Measurements from ENCODE around the gene ELL2.

ELL2 gene

DNA sequence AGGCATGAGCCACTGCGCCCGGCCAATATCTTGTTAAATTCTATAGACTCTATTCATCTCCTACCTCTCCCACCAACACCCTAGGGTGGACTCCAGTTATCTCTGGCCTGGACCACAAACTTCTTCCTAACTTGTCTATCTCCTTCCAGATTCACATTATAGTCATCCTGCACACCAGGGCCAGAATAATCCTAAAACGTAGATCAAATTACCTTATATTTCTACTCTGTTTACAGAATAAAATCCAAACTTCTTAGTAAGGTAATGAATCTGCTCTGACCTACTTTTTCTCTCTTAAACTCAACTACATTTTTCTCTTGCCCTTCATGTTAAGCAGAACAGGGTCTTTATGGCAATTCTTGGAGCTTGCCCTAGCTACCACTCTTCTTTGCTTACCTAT lies 6.9 kb downstream of the ELL2 start:
- DNase-seq: no peak

DNA sequence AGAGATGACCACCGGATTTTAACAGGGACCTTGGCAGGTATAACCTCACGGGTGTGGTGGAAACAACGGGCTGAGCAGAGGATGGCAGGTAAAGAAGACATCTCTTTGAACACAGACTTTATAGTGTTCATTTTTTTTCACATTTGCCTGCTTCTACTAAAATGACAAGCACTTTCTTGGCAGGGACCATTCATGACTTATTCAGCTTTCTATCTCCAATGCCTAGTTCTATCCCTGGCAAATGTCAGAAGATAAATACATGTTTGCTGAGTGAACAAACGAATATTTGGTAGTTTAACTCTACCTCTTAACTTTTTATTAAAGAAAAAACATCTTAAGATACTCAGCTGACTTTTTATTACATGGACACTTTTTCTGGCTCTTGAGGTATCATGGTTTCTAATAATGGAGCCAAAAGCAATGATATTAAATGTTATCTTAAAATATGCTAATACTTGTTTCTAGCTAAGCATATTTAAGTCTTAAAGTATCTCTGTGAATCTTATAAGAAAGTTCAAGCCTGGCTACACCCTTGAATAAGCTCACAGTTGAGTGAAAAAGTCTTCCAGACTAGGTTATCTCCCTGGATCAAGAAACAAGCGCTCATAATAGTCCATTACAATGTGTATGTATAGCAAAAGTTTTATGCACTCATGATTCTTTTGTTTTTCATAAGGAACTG lies 8.5 kb downstream of the ELL2 start:
- DNase-seq: no peak

DNA sequence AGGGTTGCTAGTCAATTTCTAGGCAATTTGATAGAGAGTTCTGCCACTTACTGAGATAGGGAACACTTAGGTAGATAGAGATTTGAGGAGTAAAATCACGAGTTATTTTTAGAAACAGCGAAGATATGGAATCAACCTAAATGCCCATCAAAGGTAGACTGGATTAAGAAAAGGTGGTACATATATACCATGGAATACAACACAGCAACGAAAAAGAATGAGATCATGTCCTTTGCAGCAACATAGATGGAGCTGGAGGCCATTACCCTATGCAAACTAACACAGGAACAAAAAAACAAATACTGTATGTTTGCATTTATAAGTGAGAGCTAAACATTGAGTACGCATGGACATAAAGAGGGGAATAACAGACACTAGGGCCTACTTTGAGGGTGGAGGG lies 9.7 kb downstream of the ELL2 start:
- no peak for DNase-seq

DNA sequence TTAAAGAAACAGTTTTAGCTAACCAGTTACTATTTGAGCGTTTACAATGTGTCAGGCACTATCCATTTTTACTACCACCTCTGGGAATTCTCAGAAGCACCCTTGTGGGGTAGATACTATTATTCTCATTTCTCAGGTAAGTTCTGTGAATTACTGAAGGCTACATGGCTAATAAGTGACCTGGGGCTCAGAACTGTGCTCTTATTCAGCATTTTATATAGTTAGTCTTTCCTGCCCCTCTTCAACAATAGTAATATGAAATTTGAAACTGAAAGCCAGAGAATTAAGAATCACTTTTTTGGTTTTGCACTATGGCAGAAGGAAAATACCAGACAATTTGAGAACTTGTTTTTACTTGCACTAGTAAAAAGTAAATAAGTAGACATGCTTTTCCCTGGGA lies 11.8 kb downstream of the ELL2 start:
- no peak for DNase-seq

DNA sequence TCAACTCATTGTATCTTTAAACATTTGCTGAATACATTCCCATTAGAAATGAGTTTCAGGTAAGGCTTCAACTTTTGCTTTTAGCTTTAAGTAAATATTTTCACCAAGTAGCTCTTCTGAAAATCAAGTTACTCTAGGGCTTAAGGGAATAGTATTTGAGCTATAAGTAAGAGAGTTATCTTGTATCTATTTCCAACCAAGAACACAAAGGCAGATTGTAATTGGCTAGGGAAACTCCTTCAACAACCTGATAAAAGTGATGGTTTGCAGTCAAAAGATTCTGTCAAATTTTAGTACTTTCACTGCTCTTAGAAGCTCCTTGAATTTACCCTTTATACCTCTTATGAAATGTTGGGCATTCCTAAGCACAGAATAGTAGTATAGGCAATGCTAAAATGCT lies 13.0 kb downstream of the ELL2 start:
- no peak for DNase-seq

DNA sequence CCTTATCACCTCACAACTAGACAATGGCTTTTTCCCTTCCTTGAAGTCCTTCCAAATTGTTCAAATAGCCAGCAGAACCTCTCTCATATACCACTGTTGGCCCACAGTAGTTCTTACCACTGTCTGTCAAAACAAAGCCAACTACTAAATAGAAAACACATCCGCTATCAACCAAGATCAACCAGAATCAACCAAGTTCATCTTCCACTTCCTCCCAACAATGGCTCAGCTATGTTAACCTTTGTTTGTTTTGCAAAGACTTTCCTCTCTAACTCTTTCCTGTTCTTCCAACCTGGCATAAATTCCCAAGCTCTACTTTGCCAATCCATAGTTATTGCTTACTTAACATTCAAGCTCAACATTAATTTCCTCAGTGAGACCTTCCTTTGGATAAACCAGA lies 15.2 kb downstream of the ELL2 start:
- DNase-seq: no peak

DNA sequence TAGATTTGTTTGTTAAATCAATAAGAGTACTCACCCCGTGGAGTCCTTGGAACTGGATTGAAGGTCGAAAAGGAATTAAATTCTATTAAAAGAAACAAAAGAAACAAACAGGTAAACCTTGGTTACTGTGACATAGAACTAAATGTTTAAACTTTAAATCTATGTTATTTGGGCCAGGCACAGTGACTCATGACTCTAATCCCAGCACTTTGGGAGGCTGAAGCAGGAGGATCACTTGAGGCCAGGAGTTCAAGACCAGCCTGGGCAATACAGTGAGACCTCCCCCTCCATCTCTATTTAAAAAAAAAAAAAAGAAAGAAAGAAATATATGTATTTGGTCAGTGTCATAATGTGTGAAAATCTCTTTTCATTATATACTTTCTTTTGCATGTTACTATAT lies 18.7 kb downstream of the ELL2 start:
- no peak for DNase-seq

DNA sequence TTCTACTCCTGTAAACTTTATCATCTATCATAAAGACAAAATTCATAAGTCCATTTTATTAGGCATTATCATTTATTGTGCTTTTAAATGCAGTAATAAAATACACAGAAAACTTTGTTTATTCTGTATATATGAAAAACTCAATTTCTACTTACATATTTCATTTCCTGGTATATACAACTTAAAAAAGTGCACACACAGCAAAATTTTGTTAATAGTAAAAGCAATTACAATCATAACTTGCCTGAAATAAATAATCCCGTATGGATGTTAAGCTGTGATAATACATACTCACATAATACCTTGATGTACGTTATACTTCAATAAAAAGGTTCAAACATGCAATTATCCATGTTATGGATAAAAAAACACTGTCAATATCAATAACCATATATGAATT lies 19.2 kb downstream of the ELL2 start:
- no peak for DNase-seq

DNA sequence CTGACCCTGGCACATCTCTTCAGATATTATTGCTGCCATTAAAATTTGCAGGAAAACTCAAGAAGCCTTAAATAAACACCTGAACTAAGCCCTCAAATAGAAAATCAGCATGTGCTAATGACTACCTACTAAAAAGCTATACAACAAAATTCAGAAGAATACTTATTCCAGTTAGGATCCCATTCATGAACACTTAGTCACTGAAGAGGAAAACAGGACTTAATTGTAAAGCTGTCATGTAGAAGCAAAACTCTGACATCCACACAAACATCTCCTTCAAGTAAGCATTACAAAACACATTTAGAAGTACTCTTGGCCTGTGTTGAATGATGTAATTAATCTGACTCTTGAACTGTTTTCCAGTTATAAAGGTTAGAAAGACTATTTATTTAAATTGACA lies 19.9 kb downstream of the ELL2 start:
- DNase-seq: no peak

DNA sequence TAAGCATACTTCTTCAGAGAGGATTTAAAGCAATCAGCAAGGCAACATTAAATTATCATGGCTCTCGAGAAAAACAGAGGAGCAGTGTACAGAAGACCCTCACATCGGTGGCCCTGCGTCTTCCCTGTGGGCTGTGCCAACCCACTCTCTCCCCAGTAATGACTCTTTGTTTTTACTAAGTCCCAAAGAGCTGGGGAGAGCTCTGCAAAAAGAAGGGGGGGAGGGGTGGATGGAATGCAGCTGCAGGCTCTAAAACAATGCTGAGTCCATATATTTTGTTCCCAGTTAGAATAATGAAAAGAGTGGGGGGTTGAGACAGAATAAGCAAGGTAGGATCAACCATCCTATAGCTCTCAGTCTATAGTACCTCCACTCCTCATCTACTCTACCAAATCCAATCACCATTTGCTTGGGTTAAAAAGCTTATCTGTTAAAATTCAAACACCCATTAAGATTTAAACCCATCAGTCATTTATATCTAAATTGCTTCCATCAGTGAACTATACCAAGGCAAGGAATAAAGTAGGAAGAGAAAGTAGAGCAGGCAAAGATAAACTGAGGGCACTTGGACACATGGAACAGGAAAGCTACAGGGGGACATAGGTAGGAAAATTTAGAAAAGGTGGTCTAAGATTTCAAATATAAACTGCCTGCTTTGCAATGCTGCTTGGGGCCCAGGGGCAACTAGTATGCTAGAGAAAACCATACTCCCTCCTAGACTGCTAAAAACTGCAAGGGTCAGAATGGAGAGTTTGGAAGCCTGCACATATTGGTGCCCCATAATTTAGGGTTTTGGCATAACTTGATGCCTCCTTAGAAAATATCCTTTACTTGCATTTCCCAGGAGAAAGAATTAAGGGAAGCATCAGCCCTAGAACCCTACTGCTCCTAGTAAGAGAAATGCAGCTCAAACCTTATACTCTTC lies 20.6 kb downstream of the ELL2 start:
- no peak for DNase-seq

DNA sequence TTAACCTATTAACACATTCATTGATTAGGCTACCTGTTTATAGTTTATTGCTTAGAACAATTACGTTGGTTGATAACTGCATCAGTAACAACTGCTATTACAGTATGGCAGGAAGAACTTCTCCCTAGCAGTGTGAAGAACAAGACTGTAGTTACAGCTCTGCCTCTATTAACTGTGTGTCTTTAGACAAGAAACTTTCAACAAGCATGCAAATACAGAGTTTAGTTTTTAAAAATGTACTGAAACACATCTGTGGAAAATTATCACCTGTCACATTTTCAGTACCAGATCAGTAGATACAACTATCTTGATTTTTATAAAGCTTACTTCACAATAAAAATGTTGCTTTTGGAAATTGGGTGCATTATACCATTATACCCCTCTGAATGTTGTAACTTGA lies 22.2 kb downstream of the ELL2 start:
- DNase-seq: no peak

DNA sequence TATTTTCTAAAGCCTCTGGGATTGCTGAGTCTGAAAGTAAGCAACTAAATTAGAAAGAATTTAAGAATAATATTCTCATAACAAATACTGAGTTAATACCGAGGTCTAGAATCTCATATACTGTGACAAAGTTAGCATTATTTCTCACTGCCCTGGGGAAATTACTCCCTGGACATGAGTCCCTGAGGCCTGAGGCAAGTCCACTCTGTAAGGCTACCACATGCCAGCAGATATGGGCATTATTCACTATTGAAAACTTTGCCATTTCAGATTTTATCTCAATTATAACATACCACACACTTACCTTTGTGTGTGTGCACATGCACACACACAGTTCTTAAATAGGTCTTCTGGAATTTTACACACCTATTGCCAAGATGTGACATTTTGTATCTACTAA lies 22.9 kb downstream of the ELL2 start:
- DNase-seq: no peak

DNA sequence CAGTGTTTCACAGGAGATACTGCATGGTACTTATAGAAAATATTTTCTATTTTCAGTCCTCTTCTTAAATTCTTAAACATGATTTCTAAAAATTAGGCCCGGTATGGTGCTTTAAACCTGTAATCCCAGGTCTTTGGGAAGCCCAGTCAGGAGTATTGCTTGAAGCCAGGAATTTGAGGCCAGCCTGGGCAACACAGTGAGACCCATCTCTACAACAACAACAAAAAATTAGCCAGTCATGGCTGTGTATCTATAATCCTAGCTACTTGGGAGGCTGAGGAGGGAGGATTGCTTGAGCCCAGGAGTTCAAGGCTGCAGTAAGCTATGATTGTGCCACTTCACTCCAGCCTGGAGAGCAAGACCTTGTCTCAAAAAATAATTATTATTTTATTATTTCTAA lies 23.3 kb downstream of the ELL2 start:
- no peak for DNase-seq

DNA sequence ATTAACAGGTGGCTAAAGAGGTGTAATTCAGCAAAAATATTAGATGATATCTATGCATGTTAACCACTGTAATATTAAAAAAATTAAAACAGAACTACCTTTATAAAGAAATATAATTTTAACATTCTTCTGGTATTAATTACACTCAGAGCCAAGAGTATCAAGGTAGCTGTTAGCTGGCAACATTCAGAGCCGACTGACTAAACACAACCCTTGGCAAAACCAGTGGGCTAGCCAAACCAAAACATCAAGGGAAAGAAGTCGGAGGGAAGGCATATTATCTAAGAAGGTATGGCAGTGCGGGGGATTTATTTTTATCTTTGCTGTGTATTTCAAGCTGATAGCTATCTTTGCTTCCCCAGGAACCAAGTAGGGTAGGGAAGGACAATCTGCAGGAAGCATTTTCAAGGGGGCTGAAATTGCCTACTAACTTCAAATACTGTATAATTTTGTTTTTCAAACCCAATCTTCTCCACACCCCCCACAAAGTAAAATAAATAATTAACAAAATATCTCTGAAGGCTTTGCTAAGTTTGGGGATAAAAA lies 24.0 kb downstream of the ELL2 start:
- no peak for DNase-seq

DNA sequence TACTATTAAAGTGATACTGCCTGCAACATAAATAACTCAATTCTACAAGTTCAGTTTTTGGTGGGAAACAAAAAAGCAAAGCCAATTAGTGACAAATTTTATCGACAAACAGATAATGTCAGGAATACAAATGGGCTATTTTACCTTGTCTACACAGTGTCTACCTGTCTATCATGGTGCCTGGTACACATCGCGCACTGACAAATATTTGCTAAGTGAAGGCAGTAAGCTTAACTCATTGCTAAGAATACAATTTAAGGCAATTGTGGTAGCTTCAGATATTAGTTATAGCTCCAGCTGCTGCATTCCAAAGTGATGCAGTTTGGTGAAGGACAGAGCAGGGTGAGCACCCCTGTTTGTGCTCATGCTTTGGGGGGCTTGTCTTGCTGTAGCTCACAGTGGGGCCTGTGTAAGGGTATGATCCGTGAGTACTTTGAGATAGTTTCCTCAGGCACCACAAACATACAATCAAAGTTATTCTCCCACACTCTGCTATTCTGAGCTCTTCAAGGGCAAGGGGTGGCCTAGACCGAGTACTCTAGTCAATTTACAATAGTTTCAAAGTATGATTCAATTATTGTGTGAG lies 24.7 kb downstream of the ELL2 start:
- DNase-seq: no peak

DNA sequence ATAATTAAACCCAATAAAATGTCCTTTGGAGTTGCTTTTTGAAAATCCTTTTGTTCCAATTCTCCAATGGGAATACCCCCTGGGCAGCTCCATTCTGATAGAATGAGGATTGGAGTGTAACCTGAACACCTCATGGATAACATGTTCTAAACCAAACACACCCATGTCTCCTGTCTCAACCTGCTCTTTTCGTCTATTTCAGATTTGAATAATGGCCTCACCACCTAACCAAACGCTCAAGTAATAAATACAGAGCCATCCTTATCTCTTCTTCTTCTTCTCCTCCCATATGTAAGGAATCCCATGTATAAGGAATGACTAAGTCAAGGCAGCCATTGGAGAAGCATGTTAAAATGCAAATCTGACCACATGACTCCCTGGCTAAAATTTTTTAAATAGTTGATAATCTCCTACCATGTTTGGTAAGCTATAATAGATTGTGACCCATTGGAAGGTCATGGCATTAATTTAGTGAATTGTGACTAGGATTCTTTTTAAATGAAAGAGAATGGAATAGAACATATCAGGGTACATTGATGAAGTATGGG lies 26.0 kb downstream of the ELL2 start:
- DNase-seq: no peak

DNA sequence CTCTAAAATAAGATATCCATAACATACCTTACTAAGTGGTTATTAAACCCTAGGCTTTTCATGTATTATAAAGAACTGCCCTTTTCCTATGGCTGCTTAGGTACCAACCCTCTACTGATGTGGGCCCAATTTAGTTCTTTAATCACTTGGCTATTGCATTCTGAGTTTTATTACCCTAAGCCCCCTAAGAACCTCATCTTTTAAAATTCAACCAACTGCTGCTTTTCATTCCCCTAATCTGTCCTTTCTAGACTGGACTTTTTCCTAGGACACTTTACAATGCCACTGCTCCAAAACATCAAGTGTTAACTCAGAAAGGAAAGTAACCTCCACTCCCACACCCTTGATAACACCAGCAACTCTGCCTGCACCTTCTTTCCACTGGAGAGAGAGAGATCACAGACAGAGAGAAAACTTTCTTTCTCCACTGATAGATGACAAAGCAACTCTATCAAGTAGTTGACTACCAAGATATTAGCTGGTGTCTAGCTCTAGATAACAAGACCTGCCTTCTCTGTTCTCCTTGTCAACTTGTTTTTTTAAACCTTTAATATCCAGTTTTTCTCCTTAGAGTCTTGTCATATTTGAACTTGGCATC lies 27.3 kb downstream of the ELL2 start:
- no peak for DNase-seq

DNA sequence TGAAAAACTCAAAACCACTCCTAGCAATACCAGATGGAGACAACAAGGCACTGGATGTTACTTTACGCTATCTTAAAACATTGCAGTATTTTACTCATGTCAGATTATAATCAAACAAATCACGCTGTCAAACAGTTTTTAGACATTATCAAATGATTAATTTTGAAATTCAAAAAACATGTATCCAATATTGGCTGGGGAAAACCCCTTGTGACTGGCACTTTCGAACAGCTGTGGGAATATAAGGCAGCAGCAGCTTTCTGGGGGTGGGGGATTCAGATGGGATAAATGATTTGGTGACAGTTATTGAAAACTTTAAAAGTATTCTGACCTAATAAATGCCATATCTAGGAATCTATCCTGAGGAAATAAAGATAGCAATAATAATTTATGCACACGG lies 28.7 kb downstream of the ELL2 start:
- no peak for DNase-seq

DNA sequence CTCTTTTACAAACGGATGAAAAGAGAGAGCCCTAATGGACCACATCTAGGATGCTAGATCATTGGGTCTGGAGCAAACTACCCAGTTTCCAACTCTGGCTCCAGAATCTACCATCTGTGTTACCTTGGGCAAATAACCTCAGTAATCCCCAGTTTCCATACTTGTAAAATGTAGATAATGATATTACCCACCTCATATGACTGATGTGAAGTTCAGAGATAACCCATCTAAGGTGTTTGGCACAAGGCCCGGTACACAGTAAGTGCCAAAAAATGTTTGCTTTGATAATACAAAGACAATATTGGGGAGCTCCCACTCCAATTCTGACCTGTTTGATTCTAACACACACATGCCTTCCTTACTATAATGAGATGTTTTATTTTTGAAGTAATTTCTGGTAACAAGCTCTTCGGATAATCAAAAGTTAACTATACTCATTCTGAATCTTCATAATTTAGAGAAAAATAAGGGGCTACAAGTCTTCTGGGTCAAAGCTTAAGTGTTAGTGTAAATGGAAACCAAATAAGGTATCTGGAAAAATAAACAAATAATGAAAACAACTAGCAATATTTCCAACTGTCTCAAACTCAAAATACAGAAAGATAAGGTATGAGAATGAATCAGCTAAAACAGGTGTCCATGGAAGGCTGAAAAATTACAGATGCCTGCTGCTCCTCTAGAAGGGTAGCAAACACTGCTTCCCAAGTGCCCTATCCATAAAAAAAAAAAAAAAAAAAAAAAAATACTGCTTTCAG lies 30.4 kb downstream of the ELL2 start:
- DNase-seq: no peak

DNA sequence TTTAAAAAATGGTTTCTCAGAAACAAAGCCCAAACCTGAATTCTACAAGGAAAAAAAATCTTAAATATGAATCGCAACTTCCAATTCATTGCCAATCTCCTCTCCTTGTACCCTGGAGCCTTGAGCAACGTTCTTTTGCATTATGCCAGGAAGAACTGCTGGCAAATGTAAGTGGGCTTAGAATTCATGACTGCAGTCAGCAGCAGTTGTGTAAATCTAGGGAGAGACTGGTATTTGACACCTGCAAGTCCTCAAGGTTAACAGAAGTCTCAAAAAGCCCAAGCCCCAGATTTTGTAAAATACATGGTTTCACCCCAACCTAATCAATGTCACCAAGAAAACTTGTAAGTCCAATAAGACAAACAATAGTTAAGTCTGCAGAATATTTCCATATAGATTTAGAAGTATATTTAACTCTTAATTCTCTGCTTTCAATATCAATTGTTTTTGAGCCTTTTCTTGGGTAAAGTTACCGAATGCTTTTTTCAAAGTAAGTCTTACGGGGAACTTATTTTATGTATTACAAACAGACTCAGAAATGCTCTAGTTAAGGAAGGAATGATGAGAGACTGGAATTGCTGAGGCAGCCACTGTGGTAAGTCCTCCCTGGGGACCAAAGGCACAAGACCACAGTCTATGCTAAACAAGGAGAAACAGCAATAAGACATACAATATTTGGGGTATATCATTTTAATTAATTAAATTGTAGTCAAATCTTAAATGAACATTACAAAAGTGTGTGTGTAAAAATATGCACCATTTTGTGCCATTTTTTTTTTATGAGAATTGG lies 31.3 kb downstream of the ELL2 start:
- no peak for DNase-seq

DNA sequence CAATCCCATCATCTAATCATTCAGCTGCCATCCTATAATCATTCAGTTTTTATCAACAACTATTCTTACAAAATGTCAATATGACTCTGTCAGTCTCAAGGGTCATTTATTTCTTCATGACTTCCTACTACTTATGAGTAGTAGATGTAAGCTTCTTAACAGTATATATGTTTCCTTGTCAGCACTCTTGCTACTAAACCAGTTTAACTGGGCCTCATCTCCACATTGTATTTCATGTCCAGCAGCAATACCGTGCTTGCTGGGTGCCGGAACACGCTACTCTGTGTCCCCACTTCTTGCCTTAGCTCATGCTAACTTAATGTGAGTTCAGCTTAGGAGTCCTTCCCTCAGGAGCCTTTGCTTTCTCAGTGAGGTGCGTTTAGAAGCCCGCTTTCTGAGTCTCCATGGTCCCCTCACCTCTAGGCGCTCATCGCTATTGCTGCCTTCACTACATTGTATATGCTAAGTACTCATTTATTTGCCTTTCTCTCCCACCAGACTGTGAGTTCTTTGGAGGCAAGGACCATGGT lies 32.9 kb downstream of the ELL2 start:
- DNase-seq: no peak

All from activated T-cell treated with anti-CD3 and anti-CD28 coated beads, Interleukin-2, amount 50 U/mL, for 48 hours (primary cell).